GM12891 (cell line): Measurements from ENCODE around the gene TTC38.

ENCODE experiments used
- POLR2A ChIP-seq: IDR thresholded peaks from 2 replicates; pipeline ENCODE4 v1.6.1; 2011; ENCODE audit warnings: low read depth, low read length, control low read depth
- POLR2AphosphoS5 ChIP-seq: IDR thresholded peaks from 2 replicates; pipeline ENCODE4 v1.6.1; 2011; ENCODE audit warnings: low read depth, low read length, control low read depth
- SPI1 ChIP-seq: IDR thresholded peaks from 2 replicates; pipeline ENCODE4 v1.6.1; 2011; ENCODE audit warnings: low read depth, low read length, control low read depth

DNA sequence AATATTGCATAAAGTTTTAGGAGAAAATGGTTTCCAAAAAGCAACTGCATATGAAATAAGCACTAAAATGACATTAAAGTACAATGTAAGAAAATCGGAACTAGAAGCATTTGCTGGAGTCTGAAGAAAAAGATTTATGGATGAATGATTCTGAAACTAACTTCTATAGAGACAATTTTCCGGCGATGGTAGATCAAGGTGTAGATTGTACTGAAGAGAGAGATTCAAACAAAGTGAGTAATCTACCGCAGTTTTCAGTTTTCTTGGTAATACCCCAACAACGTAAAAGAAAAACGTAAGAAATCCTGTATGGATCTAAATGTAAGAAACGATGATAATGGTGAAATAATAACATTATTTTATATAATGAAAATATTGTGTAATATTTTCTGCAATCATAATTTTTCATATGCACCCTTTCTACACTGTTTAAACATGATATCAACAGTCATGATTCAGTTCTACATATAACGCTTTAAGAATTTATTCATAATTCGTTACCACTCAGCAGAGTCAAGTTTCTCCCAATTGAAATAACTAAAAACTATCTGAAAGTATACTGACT lies 15.9 kb upstream of the TTC38 start:
- TF ChIP-seq POLR2A, result no peak
- TF ChIP-seq POLR2AphosphoS5, result no peak
- TF ChIP-seq SPI1, result no peak
